ENCODE results near the gene SCYGR5.

The SCYGR5 gene

DNA sequence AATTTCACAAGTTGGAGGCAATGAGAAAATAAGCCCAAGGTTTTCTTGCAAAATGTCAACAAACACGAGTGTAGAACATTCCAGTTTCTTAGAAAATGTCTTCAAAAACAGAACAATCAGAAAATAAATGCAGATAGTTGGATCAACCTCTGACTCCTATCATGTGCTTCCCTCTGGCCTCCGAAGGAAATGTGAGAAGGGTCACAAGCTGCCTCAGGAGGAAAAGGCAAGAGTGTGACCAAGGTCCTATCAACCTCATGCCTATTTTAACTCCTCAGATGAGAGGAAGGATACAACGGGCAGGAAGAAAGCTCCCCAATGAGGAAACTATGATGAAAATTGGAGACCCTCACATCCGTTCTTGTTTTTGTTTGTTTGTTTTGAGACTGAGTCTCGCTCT, 7.9 kb downstream of the SCYGR5 start:
- no peak for DNase-seq

DNA sequence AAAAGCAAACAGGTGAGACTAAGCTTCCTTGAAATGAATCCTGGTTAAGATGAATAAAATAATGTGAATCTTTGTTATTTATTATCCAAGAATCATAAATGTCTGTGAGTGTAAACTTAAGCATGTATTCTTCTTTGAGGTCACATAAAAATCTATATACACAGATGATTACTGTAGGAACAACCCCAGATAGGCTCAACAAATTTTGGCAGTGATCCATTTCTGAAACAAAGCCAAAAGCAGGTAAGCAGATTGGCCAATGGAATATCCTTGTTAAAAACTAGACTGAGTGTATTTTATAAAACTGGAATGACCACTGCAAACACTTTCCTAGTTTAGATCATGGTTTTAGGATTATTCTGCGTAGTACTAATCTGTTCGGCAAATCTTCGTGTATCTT, 11.3 kb downstream of the SCYGR5 start:
- DNase-seq, result no peak

DNA sequence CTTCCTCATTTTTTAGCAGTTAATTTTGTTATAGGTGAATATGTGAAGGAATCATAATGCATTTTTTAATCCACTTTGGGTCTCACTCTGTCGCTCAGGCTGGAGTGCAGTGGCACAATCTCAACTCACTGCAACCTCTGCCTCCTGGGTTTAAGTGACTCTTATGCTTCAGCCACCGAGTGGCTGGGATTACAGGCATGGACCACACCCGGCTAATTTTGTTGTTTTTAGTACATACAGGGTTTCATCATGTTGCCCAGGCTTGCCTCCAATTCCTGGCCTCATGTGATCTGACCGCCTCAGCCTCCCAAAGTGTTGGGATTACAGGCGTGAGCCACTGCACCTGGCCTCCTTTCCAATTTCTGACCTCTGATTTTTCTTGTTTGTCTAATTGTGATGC, 17.7 kb downstream of the SCYGR5 start:
- DNase-seq, result no peak

DNA sequence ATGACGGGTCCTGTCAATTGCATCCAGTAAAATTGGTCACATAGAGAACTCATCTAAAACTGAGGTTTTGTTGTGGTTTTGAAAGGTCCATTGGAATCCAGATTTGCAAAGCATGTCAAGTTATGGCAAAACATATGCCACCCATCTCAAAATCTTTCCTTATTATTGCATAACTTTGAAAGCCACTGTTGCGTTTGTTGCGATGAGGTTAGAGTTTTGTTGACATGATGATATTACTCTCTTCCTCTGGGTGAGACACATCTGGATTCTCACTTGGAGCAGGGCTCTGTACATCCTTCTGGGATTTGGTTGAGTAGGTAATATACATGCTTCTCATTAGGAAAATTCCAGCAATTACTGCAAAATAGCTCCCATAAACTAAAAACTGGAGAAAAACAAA, 20.6 kb downstream of the SCYGR5 start:
- no peak for DNase-seq

DNA sequence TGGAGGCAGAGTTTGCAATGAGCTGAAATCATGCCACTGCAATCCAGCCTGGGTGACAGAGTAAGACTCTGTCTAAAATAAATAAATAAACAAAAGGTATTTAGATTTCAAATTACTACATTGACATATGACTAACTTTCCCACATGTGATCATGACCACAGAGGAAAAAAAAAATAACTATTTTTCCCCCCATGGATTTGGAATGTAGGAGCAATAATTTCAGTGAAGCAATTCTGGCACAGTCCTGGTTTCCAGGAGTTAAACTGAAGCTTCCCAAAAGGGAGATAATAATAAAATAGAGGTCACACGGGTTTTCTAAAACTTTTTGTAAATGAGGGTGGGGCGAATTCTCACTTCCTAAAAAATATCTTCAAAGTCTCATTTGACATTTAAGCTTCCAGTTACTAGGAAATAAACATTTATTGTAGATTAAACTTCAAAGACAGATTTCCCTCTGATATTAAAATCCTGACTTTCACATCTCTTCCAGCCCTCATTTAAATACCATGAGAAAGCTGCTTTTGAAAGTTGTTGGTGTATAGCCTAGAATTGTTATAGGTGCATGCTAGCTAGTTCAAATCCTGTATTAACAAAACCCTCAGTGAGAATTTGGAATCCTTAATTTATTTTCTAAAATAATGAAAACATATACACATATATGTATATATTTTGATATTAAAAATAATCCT, 30.5 kb downstream of the SCYGR5 start:
- DNase-seq, result no peak

DNA sequence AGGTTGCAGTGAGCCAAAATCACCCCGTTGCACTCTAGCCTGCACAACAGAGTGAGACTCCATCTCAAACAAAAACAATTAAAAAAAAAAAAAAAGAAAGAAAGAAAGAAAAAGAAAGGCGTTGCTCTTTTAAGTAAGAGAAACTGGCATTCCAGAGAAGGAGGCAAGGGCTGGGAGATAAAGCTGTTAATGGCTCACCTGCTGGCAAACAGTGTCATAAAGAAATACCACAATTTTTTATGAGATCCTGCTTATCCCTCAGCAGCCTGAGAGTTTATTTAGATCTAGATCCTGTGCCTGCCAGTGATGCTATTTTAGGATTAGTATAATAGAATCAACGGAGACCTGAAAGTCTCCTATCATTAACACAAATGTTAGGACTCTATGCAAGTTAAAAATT, 35.0 kb downstream of the SCYGR5 start:
- no peak for DNase-seq

DNA sequence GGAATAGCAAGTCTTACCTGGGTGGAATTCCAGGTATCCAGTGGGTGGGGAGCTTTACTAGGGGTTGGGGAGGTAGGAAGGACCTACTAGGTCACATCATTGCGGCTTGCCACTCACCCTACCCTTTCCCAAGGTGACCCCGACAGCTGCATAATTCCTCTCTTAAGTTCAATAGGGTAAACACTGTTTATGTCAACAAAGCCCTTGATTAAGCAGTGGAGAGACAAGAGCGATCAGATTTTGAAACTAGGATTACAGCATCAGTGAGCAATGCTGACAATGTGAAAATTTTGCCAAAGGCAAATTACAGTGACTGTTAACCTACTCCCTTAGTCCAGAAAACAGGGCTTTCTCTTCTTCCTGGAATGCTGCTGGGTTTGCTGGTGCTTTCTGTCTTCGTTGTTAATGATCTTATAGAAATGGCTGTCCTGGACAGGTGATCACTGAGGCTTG, 36.7 kb downstream of the SCYGR5 start:
- DNase-seq, result no peak

DNA sequence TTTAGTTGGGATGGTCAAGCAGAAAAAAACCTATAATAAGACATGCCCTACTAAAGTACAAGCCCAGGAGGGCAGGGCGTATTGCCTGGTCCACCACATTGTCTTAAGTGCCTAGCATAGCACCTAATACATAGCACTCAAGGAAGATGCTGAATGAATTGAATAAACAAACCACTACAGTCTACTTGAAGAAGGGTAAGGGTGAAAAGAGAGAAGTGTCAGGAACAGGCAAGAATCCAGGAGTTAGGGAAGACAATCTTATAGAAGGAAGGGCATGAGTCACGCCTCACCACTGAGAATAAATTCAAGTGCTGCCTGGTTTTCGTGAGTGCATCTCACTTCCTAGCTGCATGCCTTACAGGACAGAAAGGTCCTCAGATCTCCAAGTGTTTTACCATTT, 37.4 kb downstream of the SCYGR5 start:
- DNase-seq, result no peak

DNA sequence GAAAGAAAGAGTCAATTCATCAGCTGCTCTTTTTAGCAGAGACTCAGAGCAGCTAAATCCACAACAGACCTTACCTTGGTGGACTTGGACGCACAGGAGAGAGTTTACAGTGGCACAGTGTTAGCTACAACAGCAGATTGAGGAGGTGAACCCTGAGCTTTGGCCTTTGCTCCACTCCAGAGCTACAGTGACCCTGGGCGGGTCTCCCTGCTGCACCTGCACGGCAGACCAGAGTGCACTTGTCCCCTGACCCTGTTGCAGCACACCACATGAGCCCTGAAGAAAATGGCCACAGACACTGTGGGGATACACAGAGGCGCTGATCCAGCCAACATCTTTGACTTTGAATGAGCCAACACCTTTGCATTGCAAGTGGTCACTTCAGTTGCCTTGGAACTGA, 40.3 kb downstream of the SCYGR5 start:
- no peak for DNase-seq

DNA sequence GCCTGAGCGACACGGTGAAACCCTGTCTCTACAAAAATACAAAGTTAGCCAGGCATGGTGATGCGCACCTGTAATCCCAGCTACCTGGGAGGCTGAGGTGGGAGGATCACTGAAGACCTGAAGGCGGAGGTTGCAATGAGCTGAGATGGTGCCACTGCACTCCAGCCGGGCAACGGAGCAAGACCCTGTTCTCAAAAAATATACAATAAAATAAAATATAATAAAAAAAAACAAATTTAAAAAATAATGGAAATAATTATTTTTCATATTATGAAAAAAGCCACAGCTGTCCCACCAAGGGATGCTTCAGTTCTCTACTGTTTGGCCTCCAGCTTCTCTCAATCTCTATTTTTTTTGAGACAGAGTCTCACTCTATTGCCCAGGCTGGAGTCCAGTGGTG, 40.8 kb downstream of the SCYGR5 start:
- DNase-seq, result no peak

DNA sequence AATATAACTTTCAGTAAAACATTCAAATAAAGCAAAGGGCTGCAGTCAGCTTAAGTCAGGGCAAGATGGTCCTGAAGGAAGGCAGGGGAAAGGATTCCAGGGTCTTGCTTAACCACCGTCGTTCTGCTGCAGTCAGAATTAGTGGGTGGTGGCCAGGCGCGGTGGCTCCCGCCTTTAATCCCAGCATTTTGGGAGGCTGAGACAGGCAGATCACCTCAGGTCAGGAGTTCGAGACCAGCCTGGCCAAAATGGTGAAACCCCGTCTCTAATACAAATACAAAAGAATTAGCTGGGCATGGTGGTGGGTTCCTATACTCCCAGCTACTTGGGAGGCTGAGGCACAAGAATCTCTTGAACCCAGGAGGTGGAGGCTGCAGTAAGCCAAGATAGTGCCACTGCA, 44.4 kb downstream of the SCYGR5 start:
- DNase-seq, result no peak

DNA sequence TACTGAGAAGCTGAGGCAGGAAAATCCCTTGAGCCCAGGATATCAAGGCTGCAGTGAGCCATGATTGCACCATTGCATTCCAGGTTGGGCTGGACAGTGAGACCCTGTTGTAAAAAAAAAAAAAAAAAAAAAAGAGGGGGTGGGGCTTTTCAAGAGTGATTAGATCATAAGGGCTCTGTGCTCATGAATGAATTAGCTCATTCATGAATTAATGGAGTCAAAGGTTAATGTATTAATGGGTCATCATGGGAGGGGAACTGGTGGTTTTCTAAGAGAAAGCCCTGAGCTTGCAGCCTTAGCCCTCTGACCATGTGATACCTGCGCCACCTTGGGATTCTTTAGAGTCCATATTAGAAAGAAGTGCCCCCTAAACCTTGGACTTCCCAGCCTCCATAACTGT, 46.7 kb downstream of the SCYGR5 start:
- no peak for DNase-seq

DNA sequence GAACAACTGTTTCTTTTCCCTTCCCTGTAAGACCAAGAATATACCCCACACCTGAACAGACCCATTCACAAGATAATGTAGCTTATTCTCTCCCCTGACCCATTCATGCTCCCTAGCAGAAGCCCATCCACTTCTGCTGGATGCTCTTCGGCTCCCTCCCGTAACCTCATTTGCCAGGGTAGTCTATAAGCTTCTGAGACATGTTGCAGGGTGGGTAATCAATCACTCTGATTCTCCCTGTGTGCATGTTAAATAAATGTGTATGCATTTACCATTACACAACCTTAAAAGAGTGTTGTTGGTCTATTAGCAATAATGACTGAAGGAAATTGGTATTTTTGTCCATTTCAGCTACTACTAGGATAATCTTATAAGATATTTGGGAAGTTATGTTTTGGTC, 49.9 kb downstream of the SCYGR5 start:
- DNase-seq, result no peak

Measured in CD4-positive, alpha-beta T cell treated with Interleukin-21 for 1 hour (primary cell).